HepG2 (cell line): ENCODE results near the gene TIMP3. TPM values are rescaled to one million over a fixed set of nuclear protein-coding genes. Genes with fewer than 3 reads are reported as not detected.

Experiments used
- ATAC-seq: fragments of 200-7000 bp; cut with Tn5 transposase; 3 replicates; pipeline ENCODE4 v1.9.1; 2020; ENCODE audit warnings: mild to moderate bottlenecking, moderate library complexity
- BruUV-seq: library from RNA; stranded (reverse); fragments of 400-500 nt; replicated peaks from 2 replicates; lab custom pipeline; 2021; lab: Mats Ljungman, UMichigan
- CTCF ChIA-PET: fragments of 300-600 bp; formaldehyde crosslinking; extraction: SDS; loops from one replicate; lab custom pipeline; 2021; ENCODE audit warnings: low total read pairs, inconsistent platforms, low intra/inter-chr PET ratio; lab: Yijun Ruan, JAX
- POLR2A ChIA-PET: fragments of 350-600 bp; sonication (Branson Sonifier 250); formaldehyde crosslinking; loops from one replicate; lab custom pipeline; 2020; ENCODE audit warnings: antibody characterized with exemption, inconsistent platforms; lab: Yijun Ruan, JAX
- DNase-seq: peaks from one replicate; pipeline ENCODE4 v3.0.0-alpha.2; 2015; ENCODE audit warnings: low spot score
- FAIRE-seq: peaks from 3 replicates; lab custom pipeline; 2011; peaks lifted over from hg19 to GRCh38; lab: Jason Lieb, UNC
- H2AFZ ChIP-seq: one replicate; pipeline ENCODE4 v1.6.1; 2011; ENCODE audit warnings: low read length, inconsistent platforms
- H3K27ac ChIP-seq: fragments of 300-600 bp; 3 replicates; pipeline ENCODE4 v1.8.0; 2011; ENCODE audit warnings: mixed run types, mild to moderate bottlenecking, mixed read lengths, low read length, inconsistent platforms; ENCODE audit not compliant: insufficient read depth; ENCODE audit errors: extremely low read length
- H3K27me3 ChIP-seq, 2 experiments: fragments of 200-600 bp in 1 of 2; 2 replicates in 1 of 2; 3 replicates in 1 of 2; pipeline versions ENCODE4 v1.6.0 to v1.8.0; 2011; ENCODE audit warnings: low read length in 2 of 2, mild to moderate bottlenecking in 2 of 2, moderate library complexity in 2 of 2, inconsistent platforms in 1 of 2; ENCODE audit not compliant: insufficient read depth in 2 of 2, control insufficient read depth in 1 of 2
- H3K36me3 ChIP-seq, 2 experiments: fragments of 200-600 bp in 1 of 2; replicated peaks in 1 of 2; 2 replicates in 1 of 2; 3 replicates in 1 of 2; pipeline versions ENCODE4 v1.5.1 to v1.8.0; 2011; ENCODE audit warnings: low read length in 2 of 2, inconsistent platforms in 1 of 2; ENCODE audit not compliant: insufficient read depth in 2 of 2, control insufficient read depth in 1 of 2
- H3K4me1 ChIP-seq: 2 replicates; pipeline ENCODE4 v1.5.1; 2012; ENCODE audit warnings: low read length, inconsistent platforms; ENCODE audit not compliant: insufficient read depth
- H3K4me2 ChIP-seq: 2 replicates; pipeline ENCODE4 v1.6.0; 2011; ENCODE audit warnings: low read depth, low read length, inconsistent platforms
- H3K4me3 ChIP-seq, 3 experiments: fragments of 200-600 bp in 1 of 3; sonication (generic), shearing (Covaris generic) in 1 of 3; replicated peaks in 1 of 3; 2 replicates each; pipeline ENCODE4 v1.5.1; 2011 to 2016; ENCODE audit warnings: low read length in 3 of 3, inconsistent platforms in 2 of 3, low read depth in 2 of 3, mild to moderate bottlenecking in 2 of 3, control low read depth in 1 of 3, mixed read lengths in 1 of 3; ENCODE audit not compliant: insufficient read depth in 1 of 3
- H3K79me2 ChIP-seq: one replicate; pipeline ENCODE4 v1.6.1; 2011; ENCODE audit warnings: low read length, inconsistent platforms; ENCODE audit not compliant: insufficient read depth
- H3K9ac ChIP-seq: 2 replicates; pipeline ENCODE4 v1.6.0; 2011; ENCODE audit warnings: mild to moderate bottlenecking, low read depth, low read length, inconsistent platforms; ENCODE audit not compliant: insufficient read depth
- H3K9me3 ChIP-seq: 2 replicates; pipeline ENCODE4 v1.5.1; 2012; ENCODE audit warnings: mild to moderate bottlenecking, low read length
- H4K20me1 ChIP-seq: 2 replicates; pipeline ENCODE4 v1.6.0; 2011; ENCODE audit warnings: inconsistent platforms, mild to moderate bottlenecking, low read length, moderate library complexity; ENCODE audit not compliant: insufficient read depth
- AGO2 ChIP-seq: fragments of 200-400 bp; formaldehyde crosslinking; optimal IDR thresholded peaks from 2 replicates; pipeline ENCODE3; 2017; ENCODE audit warnings: mild to moderate bottlenecking, low read depth, low read length, moderate library complexity
- BCL3 ChIP-seq: sonication (generic); formaldehyde crosslinking; IDR thresholded peaks from 2 replicates; pipeline ENCODE4 v1.5.1; 2020; ENCODE audit warnings: mild to moderate bottlenecking, missing genetic modification reagents, moderate library complexity
- FOXO4 ChIP-seq: sonication (generic); formaldehyde crosslinking; conservative IDR thresholded peaks from 2 replicates; pipeline ENCODE4 v1.8.1; 2023; ENCODE audit warnings: missing genetic modification reagents
- PPARG ChIP-seq: conservative IDR thresholded peaks from 2 replicates; pipeline ENCODE4 v1.6.1; 2016; ENCODE audit warnings: missing biosample characterization, missing genetic modification reagents
- TBL1XR1 ChIP-seq: fragments of 150-350 bp; IDR thresholded peaks from 2 replicates; pipeline ENCODE4 v1.6.1; 2014; ENCODE audit warnings: borderline replicate concordance, low read length; ENCODE audit not compliant: partially characterized antibody
- TFE3 ChIP-seq: IDR thresholded peaks from 2 replicates; pipeline ENCODE4 v1.6.1; 2016
- ZNF17 ChIP-seq: sonication (generic); formaldehyde crosslinking; IDR thresholded peaks from 2 replicates; pipeline ENCODE4 v1.5.0; 2020; ENCODE audit warnings: mild to moderate bottlenecking, missing genetic modification reagents
- ZNF512B ChIP-seq: sonication (generic); formaldehyde crosslinking; IDR thresholded peaks from 2 replicates; pipeline ENCODE4 v1.5.1; 2020; ENCODE audit warnings: missing genetic modification reagents, mild to moderate bottlenecking, borderline replicate concordance
- ZNF614 ChIP-seq: IDR thresholded peaks from 2 replicates; pipeline ENCODE4 v1.6.1; 2018; ENCODE audit warnings: missing biosample characterization, missing genetic modification reagents, inconsistent platforms, borderline replicate concordance
- ZNF777 ChIP-seq: sonication (generic); formaldehyde crosslinking; IDR thresholded peaks from 2 replicates; pipeline ENCODE4 v1.4.0; 2020; ENCODE audit warnings: missing genetic modification reagents
- ZNF792 ChIP-seq: IDR thresholded peaks from 2 replicates; pipeline ENCODE4 v1.6.1; 2016
- ZNF878 ChIP-seq: sonication (generic); formaldehyde crosslinking; IDR thresholded peaks from 2 replicates; pipeline ENCODE4 v1.8.1; 2023; ENCODE audit warnings: mild to moderate bottlenecking, missing genetic modification reagents, moderate library complexity
- WGBS: methylation state at CpG from one replicate; pipeline ENCODE4 v1.1.6; 2017; ENCODE audit warnings: low lambda C conversion rate; 5-methylcytosine and 5-hydroxymethylcytosine counted together
- in situ Hi-C: cut with HindIII; loops from 2 replicates; pipeline ENCODE4 v1.10.0; 2017; ENCODE audit warnings: low pct_unique_long_range_greater_than_20kb; ENCODE audit not compliant: extremely low pct_ligation_motif_present
- intact Hi-C: fragments of 100-400 bp; cut with micrococcal nuclease; formaldehyde crosslinking; loops from one replicate; pipeline ENCODE4 v1.10.0; 2022; ENCODE audit not compliant: unreplicated experiment
- polyA plus RNA-seq, 8 experiments: library from polyadenylated mRNA; depleted of rRNA in 3 of 8; stranded (reverse) in 7 of 8; unstranded in 1 of 8; fragments of >200 nt; fragmentation: Illumina TruSeq in 4 of 8; extraction: Trizol in 4 of 8; gene quantifications; 2 replicates each; pipeline versions ENCODE4 v1.2.1 to v1.2.3, GENCODE V29; 2011 to 2016; ENCODE audit warnings: low read depth in 4 of 8, missing spikeins in 1 of 8, mixed read lengths in 1 of 8; ENCODE audit not compliant: insufficient read depth in 1 of 8
- total RNA-seq, 5 experiments: library from RNA; depleted of rRNA; stranded (reverse); fragments of >200 nt; fragmentation: Illumina TruSeq; extraction: Trizol; gene quantifications; 2 replicates each; pipeline ENCODE4 v1.2.3, GENCODE V29; 2016; ENCODE audit warnings: low read depth in 1 of 5

Gene TIMP3
- total and polyA plus RNA-seq, 2 of the 13 experiments (the other 11 are each of a cell fraction or from before 2014, with no cell fraction given), result 57.3 to 86.6 TPM

GRCh38 chr22:32837142-32837541 is 35.6 kb downstream of the TIMP3 start:
- no peak for ATAC-seq
- Histone ChIP-seq H3K79me2 (peaks cover 2% of the 10 kb centered on the region), H3K36me3 (peaks cover 10 to 57% of the 10 kb centered on the region in 2 experiments), H3K27ac (no peak overlapping the region), H2AFZ (no peak overlapping the region), H3K4me2 (no peak overlapping the region), H4K20me1 (no peaks in the 10 kb centered on the region; the same call in none of the 2 replicates), H3K4me1 (no peaks in the 10 kb centered on the region), H3K9ac (no peak overlapping the region), H3K27me3 (no peaks in the 10 kb centered on the region), H3K4me3 (no peak overlapping the region), H3K9me3 (no peaks in the 10 kb centered on the region)
- no peak for DNase-seq
- TF ChIP-seq ZNF878 (CRISPR knock-in tag) (no peak), PPARG (no peak), AGO2 (peak; percentile 30)
- 94% methylated on average over 7 of the region's 9 CpGs for WGBS
- BruUV-seq, result no TSS peak
- POLR2A ChIA-PET, result no interaction called here
- no peak for FAIRE-seq
- intact Hi-C loops, result no loop called here
- in situ Hi-C loops, result loop anchor here (25.0 kb wide), 1 partner anchor 150 kb away; no protein-coding TSS in a partner anchor
- CTCF ChIA-PET, result no interaction called here

- Histone ChIP-seq H3K79me2 (peaks cover 2% of the 10 kb centered on the region), H3K4me3 (no peak overlapping the region), H3K27me3 (no peaks in the 10 kb centered on the region), H2AFZ (no peak overlapping the region), H3K27ac (no peak overlapping the region), H3K4me2 (no peak overlapping the region), H3K4me1 (no peaks in the 10 kb centered on the region), H3K9me3 (no peaks in the 10 kb centered on the region), H4K20me1 (no peaks in the 10 kb centered on the region; the same call in none of the 2 replicates), H3K36me3 (peaks cover 10 to 56% of the 10 kb centered on the region in 2 experiments), H3K9ac (no peak overlapping the region)
- no TSS peak for BruUV-seq
- ChIA-PET CTCF (no interaction called here), POLR2A (no interaction called here)
- 97% methylated on average over 4 of the region's 4 CpGs for WGBS
- intact Hi-C loops (no loop called here), in situ Hi-C loops (loop anchor here (25.0 kb wide), 1 partner anchor 149 kb away; no protein-coding TSS in a partner anchor)
- ATAC-seq, result no peak
- FAIRE-seq, result no peak
- DNase-seq, result no peak
- TF ChIP-seq ZNF777 (no peak), ZNF614 (CRISPR knock-in tag) (no peak), FOXO4 (no peak), BCL3 (CRISPR knock-in tag) (no peak), ZNF17 (CRISPR knock-in tag) (no peak), TBL1XR1 (no peak), ZNF792 (CRISPR knock-in tag) (no peak), ZNF512B (CRISPR knock-in tag) (no peak), TFE3 (CRISPR knock-in tag) (no peak)
Measured at GRCh38 chr22:32837803-32838202, 36.3 kb downstream of the TIMP3 start.
